H1 (cell line): Measurements from ENCODE around the gene TREM1. TPM values are rescaled to one million over a fixed set of nuclear protein-coding genes. Genes with fewer than 3 reads are reported as not detected.

Experiments used
- CTCF ChIA-PET: fragments of 300-600 bp; sonication (Branson Sonifier 250); formaldehyde crosslinking; loops from one replicate; lab custom pipeline; 2021; ENCODE audit not compliant: partially characterized antibody; lab: Charles Lee
- POLR2A ChIA-PET: fragments of 300-600 bp; sonication (Branson Sonifier 250); formaldehyde crosslinking; loops from one replicate; lab custom pipeline; 2021; ENCODE audit warnings: inconsistent platforms; ENCODE audit not compliant: partially characterized antibody; lab: Charles Lee
- DNase-seq, 2 experiments: peaks; one replicate each; pipeline versions ENCODE4 v3.0.0 to v3.0.0-alpha.2; 2010 to 2022; ENCODE audit warnings: low spot score in 2 of 2, low read depth in 1 of 2, mixed read lengths in 1 of 2
- FAIRE-seq: peaks from 2 replicates; lab custom pipeline; 2011; peaks lifted over from hg19 to GRCh38; lab: Jason Lieb, UNC
- H2AFZ ChIP-seq: 2 replicates; pipeline ENCODE4 v1.8.1; 2012; ENCODE audit warnings: low read length, inconsistent platforms
- H2AK5ac ChIP-seq: 2 replicates; pipeline ENCODE4 v1.6.1; 2013; ENCODE audit warnings: low read depth, low read length
- H2BK120ac ChIP-seq: replicated peaks from 2 replicates; pipeline ENCODE3; 2013; ENCODE audit warnings: low read depth, low read length, inconsistent platforms
- H2BK12ac ChIP-seq: 2 replicates; pipeline ENCODE4 v1.6.1; 2013; ENCODE audit warnings: low read depth, low read length
- H2BK15ac ChIP-seq: 2 replicates; pipeline ENCODE4 v1.6.1; 2013; ENCODE audit warnings: low read length
- H2BK20ac ChIP-seq: 2 replicates; pipeline ENCODE4 v1.6.1; 2013; ENCODE audit warnings: low read length
- H2BK5ac ChIP-seq: 2 replicates; pipeline ENCODE4 v1.6.1; 2013; ENCODE audit warnings: low read depth, low read length
- H3K14ac ChIP-seq: 2 replicates; pipeline ENCODE4 v1.6.1; 2013; ENCODE audit warnings: inconsistent platforms; ENCODE audit not compliant: insufficient read length
- H3K18ac ChIP-seq: 2 replicates; pipeline ENCODE4 v1.6.1; 2013; ENCODE audit warnings: low read length; ENCODE audit errors: extremely low read depth
- H3K23ac ChIP-seq: 2 replicates; pipeline ENCODE4 v1.6.1; 2013; ENCODE audit warnings: inconsistent platforms; ENCODE audit not compliant: insufficient read length
- H3K23me2 ChIP-seq: 2 replicates; pipeline ENCODE4 v1.6.1; 2013; ENCODE audit warnings: low read depth, low read length
- H3K27ac ChIP-seq: 2 replicates; pipeline ENCODE4 v1.6.1; 2011; ENCODE audit warnings: low read depth, low read length, inconsistent platforms
- H3K27me3 ChIP-seq, 4 experiments: replicated peaks in 1 of 4; 1 replicate in 1 of 4; 2 replicates in 3 of 4; pipeline versions ENCODE4 v1.6.1 to v1.8.1; 2011 to 2013; ENCODE audit warnings: low read length in 3 of 4, mild to moderate bottlenecking in 3 of 4, inconsistent platforms in 2 of 4, mixed read lengths in 2 of 4, moderate library complexity in 1 of 4; ENCODE audit not compliant: control insufficient read depth in 3 of 4, insufficient read depth in 3 of 4; ENCODE audit errors: extremely low read depth in 1 of 4
- H3K36me3 ChIP-seq, 4 experiments: 2 replicates each; pipeline versions ENCODE4 v1.6.1 to v1.8.1; 2011 to 2013; ENCODE audit warnings: mild to moderate bottlenecking in 4 of 4, low read length in 3 of 4, moderate library complexity in 2 of 4, control low read depth in 1 of 4, inconsistent platforms in 1 of 4; ENCODE audit not compliant: insufficient read depth in 4 of 4, control insufficient read depth in 2 of 4
- H3K4ac ChIP-seq: replicated peaks from 2 replicates; pipeline ENCODE3; 2013; ENCODE audit warnings: low read length, low read depth, mixed read lengths, inconsistent platforms; ENCODE audit not compliant: insufficient read length
- H3K4me1 ChIP-seq, 4 experiments: replicated peaks in 1 of 4; 1 replicate in 1 of 4; 2 replicates in 3 of 4; pipeline versions ENCODE4 v1.6.1 to v1.8.1; 2011 to 2013; ENCODE audit warnings: low read length in 3 of 4, inconsistent platforms in 2 of 4, mixed read lengths in 1 of 4; ENCODE audit not compliant: insufficient read depth in 4 of 4, control insufficient read depth in 3 of 4
- H3K4me2 ChIP-seq, 2 experiments: 2 replicates each; pipeline versions ENCODE4 v1.6.1 to v1.8.1; 2011 to 2013; ENCODE audit warnings: low read depth in 2 of 2, low read length in 2 of 2, control low read depth in 1 of 2, inconsistent platforms in 1 of 2, mild to moderate bottlenecking in 1 of 2; ENCODE audit not compliant: insufficient read depth in 1 of 2
- H3K4me3 ChIP-seq, 4 experiments: fragments of 200-600, 300-600 bp in 1 of 4; sonication (generic), shearing (Covaris generic), sonication (Bioruptor Twin) in 1 of 4; 2 replicates each; pipeline versions ENCODE4 v1.5.1 to v1.8.1; 2011 to 2016; ENCODE audit warnings: low read length in 4 of 4, low read depth in 3 of 4, control low read depth in 2 of 4, inconsistent platforms in 2 of 4, mild to moderate bottlenecking in 2 of 4, mixed read lengths in 1 of 4, moderate library complexity in 1 of 4; ENCODE audit not compliant: insufficient read depth in 2 of 4; ENCODE audit errors: extremely low read depth in 1 of 4
- H3K56ac ChIP-seq: replicated peaks from 2 replicates; pipeline ENCODE3; 2013; ENCODE audit warnings: low read depth, mild to moderate bottlenecking, mixed read lengths, low read length, inconsistent platforms; ENCODE audit not compliant: insufficient read length
- H3K79me1 ChIP-seq: 2 replicates; pipeline ENCODE4 v1.6.1; 2013; ENCODE audit warnings: low read depth, low read length, control low read depth
- H3K79me2 ChIP-seq, 2 experiments: 2 replicates each; pipeline versions ENCODE4 v1.6.1 to v1.8.1; 2012 to 2013; ENCODE audit warnings: low read length in 2 of 2, mild to moderate bottlenecking in 2 of 2, inconsistent platforms in 1 of 2; ENCODE audit not compliant: insufficient read depth in 2 of 2, control insufficient read depth in 1 of 2
- H3K9ac ChIP-seq, 4 experiments: replicated peaks in 1 of 4; 1 replicate in 1 of 4; 2 replicates in 3 of 4; pipeline versions ENCODE4 v1.6.1 to v1.8.1; 2011 to 2013; ENCODE audit warnings: low read depth in 3 of 4, low read length in 3 of 4, control low read depth in 2 of 4, mild to moderate bottlenecking in 2 of 4, moderate library complexity in 2 of 4, inconsistent platforms in 1 of 4; ENCODE audit errors: extremely low read depth in 1 of 4
- H3K9me3 ChIP-seq, 2 experiments: 2 replicates each; pipeline versions ENCODE4 v1.6.1 to v1.8.1; 2012 to 2013; ENCODE audit warnings: mild to moderate bottlenecking in 2 of 2, moderate library complexity in 2 of 2, control low read depth in 1 of 2, inconsistent platforms in 1 of 2, low read depth in 1 of 2, low read length in 1 of 2, mixed read lengths in 1 of 2; ENCODE audit not compliant: insufficient read depth in 2 of 2
- H4K20me1 ChIP-seq, 2 experiments: replicated peaks in 1 of 2; 2 replicates each; pipeline versions ENCODE3 to v1.8.1; 2011 to 2013; ENCODE audit warnings: inconsistent platforms in 2 of 2, low read length in 2 of 2, mild to moderate bottlenecking in 1 of 2; ENCODE audit not compliant: insufficient read depth in 2 of 2, control insufficient read depth in 1 of 2
- H4K5ac ChIP-seq: 2 replicates; pipeline ENCODE4 v1.6.1; 2013; ENCODE audit warnings: low read length, low read depth, mixed read lengths, inconsistent platforms; ENCODE audit not compliant: insufficient read length
- H4K8ac ChIP-seq: 2 replicates; pipeline ENCODE4 v1.8.0; 2013; ENCODE audit warnings: mild to moderate bottlenecking, moderate library complexity, low read length, inconsistent platforms; ENCODE audit not compliant: insufficient read depth; ENCODE audit errors: extremely low read depth
- H4K91ac ChIP-seq: replicated peaks from 2 replicates; pipeline ENCODE3; 2013; ENCODE audit warnings: low read length, mixed read lengths, inconsistent platforms; ENCODE audit not compliant: insufficient read length
- BACH1 ChIP-seq: IDR thresholded peaks from 2 replicates; pipeline ENCODE4 v1.6.1; 2012; ENCODE audit warnings: low read length, improper control_type of control experiment
- MAFK ChIP-seq: IDR thresholded peaks from 2 replicates; pipeline ENCODE4 v1.6.1; 2012; ENCODE audit warnings: low read depth, mild to moderate bottlenecking, improper control_type of control experiment, low read length
- RAD21 ChIP-seq, 2 experiments: IDR thresholded peaks in 1 of 2; conservative IDR thresholded peaks in 1 of 2; 2 replicates each; pipeline ENCODE4 v1.6.1; 2011; ENCODE audit warnings: low read depth in 2 of 2, low read length in 2 of 2, improper control_type of control experiment in 1 of 2, inconsistent platforms in 1 of 2, mild to moderate bottlenecking in 1 of 2, moderate library complexity in 1 of 2
- RBBP5 ChIP-seq: IDR thresholded peaks from 2 replicates; pipeline ENCODE4 v1.7.1; 2012; ENCODE audit warnings: low read depth, mild to moderate bottlenecking, inconsistent platforms, low read length, moderate library complexity, borderline replicate concordance
- SP4 ChIP-seq: IDR thresholded peaks from 2 replicates; pipeline ENCODE4 v1.6.1; 2012; ENCODE audit warnings: low read length, inconsistent platforms
- WGBS, 2 experiments: shearing (Covaris generic) in 1 of 2; methylation state at CpG; one replicate each; pipeline versions ENCODE4 v1.1.6 to v1.1.7; 2013 to 2015; ENCODE audit warnings: low lambda C conversion rate in 2 of 2, mixed read lengths in 2 of 2, inconsistent platforms in 1 of 2, low coverage in 1 of 2, missing lambda C conversion rate in 1 of 2; ENCODE audit not compliant: insufficient replicate concordance in 2 of 2, insufficient coverage in 1 of 2, insufficient read length in 1 of 2; ENCODE audit errors: extremely low coverage in 1 of 2, missing lambda C conversion rate in 1 of 2; 5-methylcytosine and 5-hydroxymethylcytosine counted together
- polyA plus RNA-seq, 7 experiments: library from polyadenylated mRNA; depleted of rRNA in 3 of 7; stranded (reverse) in 5 of 7; unstranded in 2 of 7; fragments of >200 nt in 5 of 7; fragments of 200-250 nt in 2 of 7; gene quantifications; 1 replicate in 5 of 7; 2 replicates in 1 of 7; 4 replicates in 1 of 7; pipeline versions ENCODE4 v1.2.1 to v1.2.3, GENCODE V29; 2011 to 2013; ENCODE audit warnings: missing spikeins in 2 of 7, mixed read lengths in 2 of 7
- total RNA-seq: library from RNA; stranded (reverse); fragmentation: NEBNext Ultra II Directional; extraction: Animal tissue kit (Norgen Biotek cat#: 25700); gene quantifications from 2 replicates; pipeline ENCODE4 v1.2.1, GENCODE V29; 2021
- TF ChIP-seq, protein P1 (sequence below), 3 experiments: IDR thresholded peaks; 1 replicate in 2 of 3; 2 replicates in 1 of 3; pipeline versions ENCODE4 v1.5.1 to v1.6.1; 2011; ENCODE audit warnings: low read length in 3 of 3, mild to moderate bottlenecking in 3 of 3, inconsistent platforms in 2 of 3, low read depth in 1 of 3, moderate library complexity in 1 of 3; ENCODE audit not compliant: insufficient read depth in 1 of 3; ENCODE audit errors: control extremely low read depth in 1 of 3

The TREM1 gene
- total and polyA plus RNA-seq, 2 of the 8 experiments (the other 6 are each of a cell fraction or from before 2014, with no cell fraction given) = not detected

DNA sequence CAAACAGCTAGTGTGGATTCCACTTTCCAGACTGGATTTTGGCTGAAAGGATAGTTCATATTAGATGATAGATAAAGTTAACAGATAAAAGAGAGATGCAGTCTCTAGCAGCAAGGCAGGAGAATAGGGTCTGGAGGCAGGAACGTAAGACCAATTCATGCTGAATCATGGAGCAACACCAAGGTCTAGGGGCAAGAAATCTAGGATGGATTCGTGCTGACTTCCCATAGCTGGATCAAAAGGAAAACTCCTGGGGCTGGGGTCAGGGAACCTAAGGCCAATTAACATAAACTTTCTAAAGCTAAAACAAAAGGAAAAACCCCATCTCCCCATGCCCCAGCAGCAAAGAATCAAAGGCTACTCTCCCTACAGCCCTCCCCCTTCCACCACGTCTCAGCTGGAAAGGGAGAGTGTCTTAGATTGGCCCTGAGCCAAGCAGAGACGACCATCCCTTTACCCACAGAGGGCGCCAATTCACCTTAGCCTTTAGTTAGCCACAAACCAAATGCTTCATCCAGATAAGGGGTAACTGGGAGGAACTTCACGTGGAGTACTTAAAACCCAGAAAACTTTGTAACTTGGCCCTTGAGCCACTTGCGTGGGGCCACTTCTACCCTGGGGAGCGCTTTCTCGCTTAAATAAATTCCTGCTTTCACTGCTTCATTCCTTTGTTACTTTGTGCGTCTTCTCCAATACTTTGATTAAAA lies 7.6 kb downstream of the TREM1 start:
- Histone ChIP-seq H3K27ac (no peak overlapping the region), H3K18ac (0 out of 2 replicates have a peak overlapping the region, but pooled peaks have one; percentile 17), H2BK20ac (no peak overlapping the region), H3K36me3 (no peaks in the 10 kb centered on the region), H2BK15ac (no peak overlapping the region), H3K4me3 (no peak overlapping the region), H3K79me2 (no peaks in the 10 kb centered on the region), H4K8ac (no peak overlapping the region), H3K23me2 (peaks cover 3% of the 10 kb centered on the region; the same call in 1 of the 2 replicates), H3K9me3 (0 out of 4 replicates have a peak, but pooled peaks cover 0 to 3% of the 10 kb centered on the region in 2 experiments), H4K5ac (no peak overlapping the region), H3K79me1 (no peaks in the 10 kb centered on the region)
- POLR2A ChIA-PET = no interaction called here
- peak; percentile 72 to 78 for DNase-seq
- TF ChIP-seq RBBP5 = no peak
- 0 out of 2 replicates have a peak, but pooled peaks have one; percentile 22 for TF ChIP-seq MAFK
- TF ChIP-seq, protein P1, sequence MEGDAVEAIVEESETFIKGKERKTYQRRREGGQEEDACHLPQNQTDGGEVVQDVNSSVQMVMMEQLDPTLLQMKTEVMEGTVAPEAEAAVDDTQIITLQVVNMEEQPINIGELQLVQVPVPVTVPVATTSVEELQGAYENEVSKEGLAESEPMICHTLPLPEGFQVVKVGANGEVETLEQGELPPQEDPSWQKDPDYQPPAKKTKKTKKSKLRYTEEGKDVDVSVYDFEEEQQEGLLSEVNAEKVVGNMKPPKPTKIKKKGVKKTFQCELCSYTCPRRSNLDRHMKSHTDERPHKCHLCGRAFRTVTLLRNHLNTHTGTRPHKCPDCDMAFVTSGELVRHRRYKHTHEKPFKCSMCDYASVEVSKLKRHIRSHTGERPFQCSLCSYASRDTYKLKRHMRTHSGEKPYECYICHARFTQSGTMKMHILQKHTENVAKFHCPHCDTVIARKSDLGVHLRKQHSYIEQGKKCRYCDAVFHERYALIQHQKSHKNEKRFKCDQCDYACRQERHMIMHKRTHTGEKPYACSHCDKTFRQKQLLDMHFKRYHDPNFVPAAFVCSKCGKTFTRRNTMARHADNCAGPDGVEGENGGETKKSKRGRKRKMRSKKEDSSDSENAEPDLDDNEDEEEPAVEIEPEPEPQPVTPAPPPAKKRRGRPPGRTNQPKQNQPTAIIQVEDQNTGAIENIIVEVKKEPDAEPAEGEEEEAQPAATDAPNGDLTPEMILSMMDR (IDR thresholded peaks at IDR 0.05; ENCODE audit: control extremely low read depth in 1 of 3, insufficient read depth in 1 of 3, low read depth in 1 of 3, low read length in 3 of 3) = peak; percentile 65 to 94 (median 65)
- no peak for TF ChIP-seq SP4
- peak; percentile 78 for TF ChIP-seq BACH1
- TF ChIP-seq RAD21 (IDR thresholded peaks at IDR 0.05 in 1 of 2, conservative IDR thresholded peaks at IDR 0.05 in 1 of 2; ENCODE audit: low read depth in 2 of 2, low read length in 2 of 2) = peak; percentile 60 to 74
- TF ChIP-seq, all 59 proteins: peak for 4
- Histone ChIP-seq H3K4me2 (peak overlapping the region in 1 of 2 experiments; percentile 17; a peak in 1 of 4 replicates), H2BK5ac (no peak overlapping the region), H3K23ac (no peak overlapping the region), H2BK12ac (no peak overlapping the region), H2AFZ (peak overlapping the region; percentile 68; the same call in 1 of the 2 replicates), H3K4me1 (peaks cover 0 to 3% (median 0%) of the 10 kb centered on the region in 4 experiments; a peak in 2 of 7 replicates), H3K9ac (no peak overlapping the region), H3K4ac (no peak overlapping the region), H2BK120ac (no peak overlapping the region), H4K20me1 (no peaks in the 10 kb centered on the region), H2AK5ac (no peak overlapping the region), H4K91ac (no peak overlapping the region), H3K14ac (no peak overlapping the region), H3K56ac (no peak overlapping the region), H3K27me3 (no peaks in the 10 kb centered on the region)
- 24% methylated on average over 10 of the region's 10 CpGs; no CpG with 5 or more reads in 1 of the 2 experiments for WGBS, 2 experiments
- FAIRE-seq = peak; percentile 98
- CTCF ChIA-PET = interaction anchor here (0.6 to 2.3 kb wide), 25 partner anchors 9 to 1315 kb away, joined by 3 to 16 read pairs (median 3); no protein-coding TSS in a partner anchor
